ENCODE results near the gene MRPS12.

The MRPS12 gene

GRCh38 chr19:38971672-38972071 lies 40.9 kb downstream of the MRPS12 start:
- DNase-seq (ENCODE audit: extremely low read depth in 1 of 2, low read depth in 1 of 2) = no peak

- no peak for DNase-seq (ENCODE audit: extremely low read depth in 1 of 2, low read depth in 1 of 2)
Observed at GRCh38 chr19:38974624-38975213, 44.0 kb downstream of the MRPS12 start.

- DNase-seq (ENCODE audit: extremely low read depth in 1 of 2, low read depth in 1 of 2) = no peak
Observed at GRCh38 chr19:38975214-38975860, 44.6 kb downstream of the MRPS12 start, which contains the start of gene FBXO17. FBXO17 (minus strand) TSS chr19:38975742; CDS start chr19:38950319, 25,423 bp downstream.

GRCh38 chr19:38975861-38976271 lies 45.1 kb downstream of the MRPS12 start:
- DNase-seq (ENCODE audit: extremely low read depth in 1 of 2, low read depth in 1 of 2) = no peak

GRCh38 chr19:38977445-38978325 lies 46.9 kb downstream of the MRPS12 start:
- DNase-seq (ENCODE audit: extremely low read depth in 1 of 2, low read depth in 1 of 2) = peak; percentile 54 to 83

- no peak for DNase-seq (ENCODE audit: extremely low read depth in 1 of 2, low read depth in 1 of 2)
Observed at GRCh38 chr19:38978326-38978689, 47.6 kb downstream of the MRPS12 start.

- no peak for DNase-seq (ENCODE audit: extremely low read depth in 1 of 2, low read depth in 1 of 2)
Observed at GRCh38 chr19:38979812-38980211, 49.1 kb downstream of the MRPS12 start.

- no peak for DNase-seq (ENCODE audit: extremely low read depth in 1 of 2, low read depth in 1 of 2)
Observed at GRCh38 chr19:38980583-38981374, 50.0 kb downstream of the MRPS12 start.

All from stimulated activated CD8-positive, alpha-beta memory T cell treated with anti-CD3 and anti-CD28 coated beads, Interleukin-7, amount 100 ng/mL, for 48 hours (primary cell).